Measurements from ENCODE around the gene FBXO41.

The FBXO41 gene, protein sequence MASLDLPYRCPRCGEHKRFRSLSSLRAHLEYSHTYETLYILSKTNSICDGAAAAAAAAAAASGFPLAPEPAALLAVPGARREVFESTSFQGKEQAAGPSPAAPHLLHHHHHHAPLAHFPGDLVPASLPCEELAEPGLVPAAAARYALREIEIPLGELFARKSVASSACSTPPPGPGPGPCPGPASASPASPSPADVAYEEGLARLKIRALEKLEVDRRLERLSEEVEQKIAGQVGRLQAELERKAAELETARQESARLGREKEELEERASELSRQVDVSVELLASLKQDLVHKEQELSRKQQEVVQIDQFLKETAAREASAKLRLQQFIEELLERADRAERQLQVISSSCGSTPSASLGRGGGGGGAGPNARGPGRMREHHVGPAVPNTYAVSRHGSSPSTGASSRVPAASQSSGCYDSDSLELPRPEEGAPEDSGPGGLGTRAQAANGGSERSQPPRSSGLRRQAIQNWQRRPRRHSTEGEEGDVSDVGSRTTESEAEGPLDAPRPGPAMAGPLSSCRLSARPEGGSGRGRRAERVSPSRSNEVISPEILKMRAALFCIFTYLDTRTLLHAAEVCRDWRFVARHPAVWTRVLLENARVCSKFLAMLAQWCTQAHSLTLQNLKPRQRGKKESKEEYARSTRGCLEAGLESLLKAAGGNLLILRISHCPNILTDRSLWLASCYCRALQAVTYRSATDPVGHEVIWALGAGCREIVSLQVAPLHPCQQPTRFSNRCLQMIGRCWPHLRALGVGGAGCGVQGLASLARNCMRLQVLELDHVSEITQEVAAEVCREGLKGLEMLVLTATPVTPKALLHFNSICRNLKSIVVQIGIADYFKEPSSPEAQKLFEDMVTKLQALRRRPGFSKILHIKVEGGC

DNA sequence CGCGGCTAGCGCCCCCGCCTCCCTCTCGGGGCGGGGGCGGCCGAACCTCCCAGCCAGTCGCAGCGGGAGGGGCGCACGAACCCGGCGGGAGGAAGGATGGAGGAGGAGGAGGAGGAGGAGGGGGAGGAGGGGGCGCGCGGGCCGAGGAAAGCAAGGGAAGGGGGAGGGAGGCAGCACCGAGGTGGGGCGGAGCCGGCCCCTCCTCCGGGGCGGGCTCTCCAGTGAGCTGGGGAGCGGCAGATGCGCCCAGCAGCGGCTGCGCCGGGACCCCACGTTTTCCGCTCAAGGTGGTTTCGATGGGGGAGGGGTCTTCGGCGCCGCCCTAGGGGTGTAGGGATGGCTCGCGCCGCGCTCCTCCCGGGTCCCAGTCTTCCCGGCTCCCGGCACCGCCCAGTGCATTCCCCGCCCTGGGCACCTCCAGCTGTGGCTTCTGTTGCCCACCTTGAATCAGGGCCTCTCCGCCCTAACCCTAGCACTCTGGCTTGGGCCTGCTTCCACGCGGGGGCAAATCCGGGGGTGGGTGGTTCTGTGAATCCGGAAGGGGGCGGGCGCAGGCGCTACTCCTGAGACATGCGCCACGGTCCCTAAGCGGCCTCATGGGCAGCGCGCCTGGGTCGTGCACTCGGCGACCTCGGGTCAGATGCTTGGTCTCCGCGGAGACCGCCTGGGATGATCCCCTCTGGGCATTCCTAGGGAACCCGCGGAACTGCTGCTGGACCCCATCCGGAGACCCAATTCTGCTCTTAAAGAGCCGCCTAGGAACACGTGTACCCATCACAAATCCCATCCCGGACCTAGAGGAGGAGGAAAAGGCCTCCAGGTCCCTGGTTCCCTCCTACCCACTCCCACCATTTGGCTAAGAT is at the start of gene FBXO41:
TSS of gene FBXO41 (minus strand) at position 183 of the 863 bp plus-strand sequence. CDS start 14,848 bp downstream, outside the sequence.
- no peak for DNase-seq

DNA sequence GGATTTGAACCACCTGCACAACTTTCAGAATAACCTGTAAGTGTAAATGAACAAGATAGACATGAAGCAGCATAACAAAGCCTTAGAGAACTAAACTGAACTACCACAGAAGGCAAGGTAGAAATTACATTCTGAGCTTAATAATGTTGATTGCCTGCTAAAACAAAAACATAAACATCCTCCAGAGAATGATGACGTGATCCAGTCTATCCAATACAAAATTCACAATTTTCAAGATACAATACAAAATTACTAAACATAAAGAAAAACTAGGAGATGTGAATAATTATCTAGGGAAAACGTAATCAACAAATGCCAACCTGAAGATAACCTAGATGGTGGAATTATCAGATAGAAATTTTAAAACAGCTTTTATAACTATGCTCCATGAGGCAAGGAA is 49.8 kb upstream of the FBXO41 start:
- no peak for DNase-seq

- DNase-seq: no peak
Measured at GRCh38 chr2:73333564-73333963, 49.3 kb upstream of the FBXO41 start.

- no peak for DNase-seq
Measured at GRCh38 chr2:73324126-73324725, 39.9 kb upstream of the FBXO41 start.

DNA sequence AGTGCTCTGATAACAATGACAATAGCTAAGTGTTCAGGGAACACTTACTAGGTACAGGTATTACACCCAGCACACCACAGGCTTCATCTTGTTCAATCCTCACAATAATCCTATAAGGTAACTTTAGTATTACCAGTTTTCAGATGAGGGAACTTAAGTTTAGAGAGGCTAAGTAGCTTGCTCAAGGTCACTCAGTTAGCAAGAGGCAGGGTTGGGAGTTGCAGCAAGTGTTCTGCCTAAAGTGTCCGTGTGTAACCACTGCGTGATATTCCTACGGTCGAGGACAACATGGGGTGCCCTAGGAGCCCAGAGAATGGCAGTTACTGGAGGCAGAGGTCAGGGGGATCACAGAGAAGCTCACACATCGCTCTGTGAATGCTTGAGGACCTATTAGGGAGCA is 39.3 kb upstream of the FBXO41 start:
- no peak for DNase-seq

DNA sequence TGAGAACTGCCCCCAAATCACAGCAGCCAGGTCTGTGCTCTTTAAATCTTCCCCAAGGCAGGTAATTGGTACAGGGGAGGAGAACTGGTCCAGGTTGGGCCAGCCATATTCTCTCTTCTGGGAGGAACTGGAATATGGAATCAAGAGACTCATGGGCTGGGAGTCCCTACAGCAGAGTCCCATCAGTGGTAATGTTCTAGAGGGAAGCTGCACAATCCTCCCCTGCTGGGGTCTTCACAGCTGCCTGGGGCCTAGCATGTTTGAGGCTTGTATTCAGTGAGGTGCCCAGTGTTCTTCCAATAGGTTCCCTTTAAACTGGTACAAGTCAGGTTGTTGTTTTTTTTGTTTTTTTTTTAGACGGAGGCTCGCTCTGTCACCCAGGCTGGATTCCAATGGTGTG is 30.2 kb upstream of the FBXO41 start:
- no peak for DNase-seq

GRCh38 chr2:73307720-73308119 is 23.4 kb upstream of the FBXO41 start:
- no peak for DNase-seq

DNA sequence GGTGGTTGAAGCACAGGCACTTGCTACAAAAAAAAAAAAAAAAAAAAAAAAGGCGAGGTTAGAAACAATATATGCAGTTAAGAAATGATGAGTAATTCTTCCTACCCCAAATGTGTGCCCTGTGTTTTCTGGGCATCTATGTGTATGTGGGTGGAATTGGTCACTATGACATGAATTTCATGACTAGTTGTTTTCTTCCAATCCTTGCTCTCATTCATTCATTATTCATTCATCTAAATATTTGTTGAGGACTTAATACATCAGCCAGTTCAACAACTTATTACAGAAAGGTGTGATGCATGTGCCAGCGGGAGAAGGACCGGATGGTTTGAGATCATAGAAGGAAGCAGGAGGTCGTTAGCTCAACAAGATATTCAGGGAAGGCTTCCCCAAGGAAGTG is 17.4 kb upstream of the FBXO41 start:
- no peak for DNase-seq

DNA sequence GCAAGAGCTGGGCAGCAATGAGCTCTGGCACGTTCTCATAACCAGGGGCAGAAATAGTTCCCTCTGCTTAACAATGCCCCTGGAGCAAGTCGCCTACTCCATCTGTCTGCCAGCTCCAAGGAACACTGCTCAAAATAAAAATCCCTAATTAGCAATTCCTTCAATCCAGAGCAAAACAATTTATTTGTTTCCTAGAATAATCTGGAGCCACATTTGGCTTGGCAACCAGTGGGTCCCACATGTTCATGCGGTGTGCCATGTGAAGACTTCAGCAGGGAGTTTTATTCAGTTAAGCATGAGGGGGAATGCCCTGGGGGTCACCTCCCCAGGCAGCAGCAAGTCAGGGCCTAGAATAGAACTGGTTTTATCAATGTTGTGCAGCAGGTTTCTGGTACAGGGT is 16.6 kb upstream of the FBXO41 start:
- no peak for DNase-seq

DNA sequence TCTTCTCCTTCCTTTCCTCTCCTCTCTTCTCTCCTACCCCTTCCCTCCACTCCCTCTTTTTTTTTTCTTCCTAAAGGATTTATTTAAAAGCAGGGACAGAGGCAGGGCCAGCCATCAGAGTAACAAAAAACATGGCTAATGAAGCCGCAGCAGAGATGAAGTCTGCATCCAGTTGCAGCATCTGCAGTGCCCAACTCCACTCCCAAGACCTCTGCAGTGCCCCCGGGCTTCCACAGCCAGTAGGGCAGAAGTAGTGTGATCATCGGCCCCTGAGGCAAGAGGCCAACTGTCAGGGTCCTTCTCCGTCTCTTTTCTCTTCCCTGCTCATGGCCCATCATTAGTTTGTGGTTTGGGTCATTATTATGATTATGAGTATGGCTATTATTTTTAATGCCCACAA is 13.3 kb upstream of the FBXO41 start:
- no peak for DNase-seq

- no peak for DNase-seq
Measured at GRCh38 chr2:73297151-73297559, 12.9 kb upstream of the FBXO41 start.

DNA sequence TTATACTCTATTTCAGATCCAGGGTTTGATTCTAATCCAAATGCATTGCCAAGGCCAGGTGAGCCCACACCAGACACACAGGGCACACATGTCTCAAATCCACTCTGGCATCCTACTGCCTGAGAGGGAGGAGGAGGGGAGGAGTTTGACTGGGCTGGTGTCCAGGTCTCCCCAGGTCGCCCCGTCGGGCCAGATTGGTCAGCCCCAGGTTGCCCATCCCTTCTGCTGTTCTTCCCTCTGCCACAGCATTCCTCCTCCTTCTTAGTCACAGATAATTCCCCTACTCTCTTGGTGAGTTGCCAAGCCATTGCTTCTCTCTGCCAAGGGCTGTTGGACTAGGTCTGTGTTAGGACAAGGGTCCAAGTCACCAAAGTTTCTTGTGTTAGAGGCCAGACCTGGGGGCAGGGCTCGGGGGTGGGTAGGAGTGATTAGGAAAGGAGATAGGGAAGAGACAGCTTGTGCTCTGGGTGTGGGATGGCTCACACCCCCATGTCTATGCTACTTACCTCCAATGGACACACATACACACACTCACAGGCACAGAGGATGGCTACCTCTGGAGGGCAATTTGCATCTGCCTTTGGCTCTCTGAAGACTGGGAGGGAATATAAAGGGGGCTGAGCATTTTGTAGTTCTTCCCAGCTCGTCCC is 11.6 kb upstream of the FBXO41 start:
- DNase-seq: no peak

- DNase-seq: no peak
Measured at GRCh38 chr2:73294239-73294638, 10.0 kb upstream of the FBXO41 start.

GRCh38 chr2:73293534-73294171 is 9.4 kb upstream of the FBXO41 start, which contains the start of gene EGR4:
EGR4 (minus strand) TSS chr2:73293548; CDS start chr2:73293317, 231 bp downstream.
- DNase-seq: peak; percentile 59

DNA sequence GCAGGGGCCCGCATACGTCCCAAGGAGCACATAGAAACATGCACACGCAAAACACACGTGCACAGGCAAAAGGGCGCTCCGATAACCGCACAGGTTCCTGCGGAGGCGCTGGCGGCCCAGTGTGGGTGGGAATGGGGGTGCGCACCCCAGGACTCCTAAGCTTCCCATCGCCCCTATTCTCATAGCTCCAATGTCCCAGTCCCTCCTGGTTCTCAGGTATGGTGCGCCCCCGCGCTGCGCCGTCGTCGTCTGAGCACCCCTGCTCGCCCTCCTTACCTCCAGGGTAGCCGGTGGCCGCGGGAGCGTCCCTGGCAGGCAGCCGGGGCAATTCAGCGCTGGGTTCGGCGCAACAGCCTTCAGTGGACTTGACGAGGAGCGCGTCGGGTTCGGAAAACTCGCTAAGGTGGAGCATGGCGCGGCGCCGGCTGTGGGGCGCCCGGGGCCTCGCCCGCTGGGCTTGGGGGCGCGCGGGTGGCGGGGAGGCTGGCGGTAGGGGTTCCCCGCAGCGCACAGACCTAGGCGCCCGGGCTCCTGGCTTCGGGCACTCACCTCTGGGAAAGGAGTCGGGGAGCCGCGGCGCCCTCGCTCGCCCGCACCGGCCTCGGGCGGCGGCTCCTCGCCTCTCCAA is 8.7 kb upstream of the FBXO41 start:
- no peak for DNase-seq

- DNase-seq: no peak
Measured at GRCh38 chr2:73292316-73292905, 8.1 kb upstream of the FBXO41 start.

DNA sequence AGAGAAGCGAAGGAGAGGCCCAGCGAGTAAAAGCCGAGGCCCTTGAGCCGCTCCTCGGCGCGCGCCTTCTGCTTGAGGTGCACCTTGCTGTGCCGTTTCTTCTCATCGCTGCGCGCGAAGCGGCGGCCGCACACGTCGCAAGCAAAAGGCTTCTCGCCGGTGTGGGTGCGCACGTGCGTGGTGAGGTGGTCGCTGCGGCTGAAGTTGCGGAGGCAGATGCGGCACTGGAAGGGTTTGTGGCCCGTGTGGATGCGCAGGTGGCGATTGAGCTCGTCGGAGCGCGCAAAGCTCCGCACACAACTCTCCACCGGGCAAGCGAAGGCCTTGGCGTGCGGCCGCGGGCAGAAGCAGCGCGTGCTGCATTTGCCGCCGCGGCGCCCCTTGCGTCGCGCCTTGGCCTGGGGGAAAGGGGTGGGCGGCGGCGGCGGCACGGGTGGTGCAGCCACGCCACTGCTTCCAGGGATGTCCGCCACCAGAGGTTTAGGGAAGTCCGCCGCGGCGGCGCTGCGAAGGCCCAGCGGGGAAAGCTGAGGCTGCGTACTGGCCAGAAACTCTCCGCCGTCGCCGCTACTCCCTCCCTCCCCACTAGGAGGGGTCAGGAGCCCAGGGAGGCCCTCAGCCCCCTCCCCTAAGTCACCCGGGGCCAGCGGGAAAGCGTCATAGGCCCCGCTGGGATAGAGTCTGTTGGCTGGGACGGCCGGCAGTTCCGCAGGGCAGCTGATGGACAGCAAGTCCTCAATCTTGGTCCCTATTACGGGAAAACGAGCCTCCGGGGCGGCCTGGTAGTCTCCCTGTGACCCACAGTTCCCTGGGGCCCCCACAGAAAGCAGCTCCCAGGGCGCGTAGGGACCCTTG is 7.4 kb upstream of the FBXO41 start:
- no peak for DNase-seq

GRCh38 chr2:73291093-73291460 is 6.8 kb upstream of the FBXO41 start:
- no peak for DNase-seq

DNA sequence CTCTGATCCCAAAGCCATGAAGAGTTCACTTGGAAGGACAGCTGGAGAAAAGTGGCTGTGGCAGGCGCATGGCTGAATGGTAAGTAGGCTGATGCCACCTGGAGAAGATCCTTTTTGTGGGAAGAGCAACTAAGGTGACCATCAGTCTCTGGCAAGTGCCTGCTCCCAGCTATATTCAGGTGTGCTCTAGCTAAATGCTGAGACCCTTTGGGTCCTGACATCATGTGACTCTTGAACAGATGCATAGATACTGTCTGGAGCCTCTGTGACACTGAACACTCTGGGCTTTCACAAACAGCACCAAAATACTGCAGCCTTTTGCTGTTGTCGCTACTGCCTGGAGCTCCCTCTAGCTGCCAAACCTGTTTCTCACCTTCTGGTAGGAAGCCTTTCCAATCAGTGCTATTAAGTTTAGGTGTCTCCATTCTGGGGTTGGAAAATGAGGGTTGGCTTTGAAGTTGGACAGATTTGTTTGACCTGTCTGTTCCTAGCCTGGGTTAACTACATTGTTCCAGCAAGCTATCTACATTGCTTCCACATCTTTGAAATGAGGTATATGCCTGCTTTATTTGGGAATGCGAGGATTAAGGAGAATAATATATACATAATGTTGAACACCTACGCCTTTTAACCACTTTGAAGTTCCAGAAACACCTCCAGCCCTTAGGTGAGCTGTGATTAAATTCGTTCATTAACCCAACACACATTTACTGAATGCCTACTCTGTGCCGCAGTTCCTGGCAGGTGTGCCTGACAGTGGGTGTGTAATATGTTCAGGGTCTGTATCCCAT is 6.0 kb upstream of the FBXO41 start:
- DNase-seq: no peak

Data from SIG-M5 (cell line).